Muscle of back (tissue), 11 donors: Measurements from ENCODE around the gene EEF1G. TPM values are rescaled to one million over a fixed set of nuclear protein-coding genes. Genes with fewer than 3 reads are reported as not detected.
"Not testable (repeated sequence)": the region's sequence is repeated elsewhere in the genome, so short reads cannot be mapped to it uniquely, and the experiment has no call there.

ENCODE experiments used
- DNase-seq, 3 donors: peaks; one replicate each; pipeline versions ENCODE4 v3.0.0 to v3.0.0-alpha.2; 2013
- polyA plus RNA-seq, 10 donors: library from polyadenylated mRNA; unstranded; fragments of 120-200 nt; gene quantifications; one replicate each; pipeline ENCODE4 v1.2.1, GENCODE V29; 2013; ENCODE audit not compliant: insufficient read length in 10 of 10

The EEF1G gene
- polyA plus RNA-seq, 10 donors = 2,727 to 3,805 (median 3,280) TPM

DNA sequence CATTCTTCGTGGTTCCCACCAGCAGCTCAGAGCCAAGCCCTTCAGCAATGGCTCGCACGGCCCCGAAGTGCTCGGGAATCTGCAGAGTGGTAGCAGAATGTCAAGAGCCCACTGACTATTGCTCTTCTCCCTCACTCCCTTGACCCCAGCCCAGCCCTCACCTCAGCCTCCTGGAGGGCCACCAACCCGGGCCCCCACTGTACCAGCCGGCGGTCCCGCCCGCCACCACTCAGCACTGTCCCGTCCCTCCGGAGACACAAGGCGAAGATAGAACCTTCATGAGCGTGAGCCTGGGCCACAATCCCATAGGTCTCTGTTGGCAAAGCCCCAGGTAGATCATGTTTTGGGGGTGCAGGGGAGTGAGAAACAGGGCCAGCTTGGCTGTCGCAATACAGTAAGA, 32.2 kb upstream of the EEF1G start:
- no peak for DNase-seq

DNA sequence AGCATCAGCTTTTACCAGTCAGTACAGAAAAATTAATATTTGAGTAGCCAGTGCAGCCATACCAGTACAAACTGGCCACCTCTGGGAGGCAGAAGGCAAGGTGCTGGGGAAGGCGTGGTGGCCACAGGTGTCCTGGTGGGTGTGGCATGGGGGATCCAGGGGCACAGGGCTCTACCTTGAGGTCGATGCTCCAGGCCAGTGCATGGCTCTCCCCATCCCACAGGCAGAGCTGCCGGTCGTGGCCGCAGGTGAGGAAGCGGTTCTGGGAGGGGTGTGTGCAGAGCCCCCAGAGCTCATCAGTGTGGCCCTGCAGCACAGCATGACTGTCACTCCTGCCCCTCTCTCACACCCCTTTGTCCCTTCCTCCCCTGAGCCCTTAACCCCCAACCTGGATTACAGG, 31.8 kb upstream of the EEF1G start:
- no peak for DNase-seq

DNA sequence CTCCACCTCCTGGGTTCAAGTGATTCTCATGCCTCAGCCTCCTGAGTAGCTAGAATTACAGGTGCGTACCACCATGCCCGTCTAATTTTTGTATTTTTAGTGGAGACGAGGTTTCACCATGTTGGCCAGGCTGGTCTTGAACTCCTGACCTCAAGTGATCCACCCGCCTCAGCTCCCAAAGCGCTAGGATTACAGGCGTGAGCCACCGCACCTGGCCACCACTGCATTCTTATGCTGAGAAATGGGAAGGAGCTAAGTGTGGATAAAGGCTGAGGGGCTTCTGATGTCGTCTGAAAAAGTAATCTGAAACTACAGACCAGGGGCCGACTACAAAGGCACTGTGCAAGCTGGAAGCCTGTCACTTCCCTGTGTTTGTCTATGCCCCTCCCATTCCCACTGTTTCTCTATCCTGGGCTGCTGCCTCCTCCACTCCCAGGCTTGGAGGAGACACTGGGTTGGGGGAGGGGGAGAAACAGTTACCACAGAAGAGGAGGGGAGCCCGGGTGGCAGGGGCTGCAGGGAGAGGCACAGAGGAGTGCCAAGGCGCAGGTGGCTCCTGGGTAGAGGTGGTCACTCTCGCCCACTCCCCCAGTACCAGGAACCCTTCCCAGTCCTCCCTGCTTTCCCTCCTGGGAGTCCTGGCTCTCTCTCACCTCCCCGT, 30.9 kb upstream of the EEF1G start:
- no peak for DNase-seq

DNA sequence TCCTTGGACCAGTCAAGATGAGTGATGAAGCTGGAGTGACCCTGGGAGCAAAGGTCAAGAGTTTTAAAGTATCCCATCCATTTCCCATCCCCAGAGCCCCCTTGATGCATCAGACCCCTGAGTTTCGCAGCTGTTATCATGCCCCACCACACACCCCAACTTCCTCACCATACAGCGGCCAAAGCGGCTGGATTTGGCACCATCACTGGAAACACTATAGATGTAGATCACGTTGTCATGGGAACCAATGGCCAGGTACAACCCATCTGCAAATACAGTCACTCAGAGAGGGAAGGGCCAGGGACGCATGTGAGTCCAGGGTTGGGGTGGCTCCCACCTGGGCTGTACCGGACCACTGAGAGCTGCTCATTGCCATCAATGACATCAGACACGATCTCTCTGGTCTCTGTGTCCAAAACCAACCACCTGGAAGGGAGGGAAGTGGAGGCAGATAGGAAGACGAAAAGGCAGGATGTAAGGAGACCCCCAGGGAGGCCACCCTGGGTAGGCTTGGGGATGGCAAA, 30.1 kb upstream of the EEF1G start:
- DNase-seq = peak in 1 of 3 donors; percentile 45

DNA sequence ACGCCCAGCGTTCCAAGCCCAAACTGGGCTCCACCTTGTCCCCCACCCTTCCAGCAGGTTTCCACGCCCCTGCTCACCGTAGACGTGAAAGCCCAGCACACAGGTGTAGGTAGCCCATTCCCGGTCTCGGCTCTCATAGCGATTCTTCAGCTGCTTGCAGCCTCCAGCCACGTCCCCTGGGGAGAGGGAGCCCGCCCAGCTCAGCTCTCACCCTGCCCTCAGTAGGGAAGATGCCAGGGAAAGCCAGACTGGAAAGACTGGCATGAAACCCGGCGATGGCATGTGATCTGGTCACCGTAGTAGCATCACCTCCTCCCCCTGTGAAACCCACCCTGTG, 29.3 kb upstream of the EEF1G start:
- peak in 1 of 3 donors; percentile 49 for DNase-seq

DNA sequence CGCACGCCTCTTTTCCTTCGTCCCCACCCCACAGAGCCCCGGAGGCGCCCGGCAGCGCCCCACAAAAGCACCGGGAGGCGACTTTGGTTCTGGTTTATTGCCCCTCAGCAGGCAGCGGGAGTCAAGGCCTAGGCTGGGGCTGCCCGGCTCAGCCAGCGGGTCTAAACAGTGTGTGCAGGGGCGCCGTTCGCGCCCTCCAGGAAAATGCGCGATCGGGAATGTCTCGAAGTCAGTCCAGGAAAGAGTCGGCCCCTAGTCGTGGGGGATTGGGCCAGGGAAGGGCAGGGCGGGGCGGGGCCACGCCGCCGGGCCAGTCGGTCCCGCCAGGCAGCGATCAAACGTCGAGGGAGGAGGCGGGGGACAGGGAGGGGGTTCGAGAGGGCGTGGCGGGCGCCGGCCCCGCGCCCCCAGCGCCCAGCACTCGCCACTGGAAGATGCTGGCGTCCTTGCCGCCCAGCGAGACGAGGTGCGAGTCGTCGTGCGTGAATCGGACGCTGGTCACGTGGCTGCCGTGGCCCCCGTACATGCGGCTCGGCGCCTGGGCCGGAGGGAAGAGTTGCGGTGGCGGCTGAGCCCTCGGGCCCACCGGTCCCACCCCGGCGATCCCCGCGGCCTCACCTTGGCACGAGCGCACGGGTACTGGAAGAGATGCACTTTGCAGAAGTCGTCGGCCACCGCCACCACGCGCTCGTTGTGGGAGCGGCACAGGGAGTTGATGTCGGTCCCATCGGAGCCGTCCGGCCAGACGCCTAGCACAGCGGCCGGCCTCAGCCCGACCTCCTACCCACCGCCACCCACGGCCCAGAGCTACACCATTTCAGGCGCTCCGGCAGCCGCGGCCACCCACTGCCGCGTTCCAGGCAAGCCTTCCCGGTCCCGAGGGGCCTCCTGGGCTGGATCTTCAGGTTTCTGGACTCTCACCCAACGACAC, 28.7 kb upstream of the EEF1G start:
- DNase-seq = peak; percentile 70 to 94 (median 74)

DNA sequence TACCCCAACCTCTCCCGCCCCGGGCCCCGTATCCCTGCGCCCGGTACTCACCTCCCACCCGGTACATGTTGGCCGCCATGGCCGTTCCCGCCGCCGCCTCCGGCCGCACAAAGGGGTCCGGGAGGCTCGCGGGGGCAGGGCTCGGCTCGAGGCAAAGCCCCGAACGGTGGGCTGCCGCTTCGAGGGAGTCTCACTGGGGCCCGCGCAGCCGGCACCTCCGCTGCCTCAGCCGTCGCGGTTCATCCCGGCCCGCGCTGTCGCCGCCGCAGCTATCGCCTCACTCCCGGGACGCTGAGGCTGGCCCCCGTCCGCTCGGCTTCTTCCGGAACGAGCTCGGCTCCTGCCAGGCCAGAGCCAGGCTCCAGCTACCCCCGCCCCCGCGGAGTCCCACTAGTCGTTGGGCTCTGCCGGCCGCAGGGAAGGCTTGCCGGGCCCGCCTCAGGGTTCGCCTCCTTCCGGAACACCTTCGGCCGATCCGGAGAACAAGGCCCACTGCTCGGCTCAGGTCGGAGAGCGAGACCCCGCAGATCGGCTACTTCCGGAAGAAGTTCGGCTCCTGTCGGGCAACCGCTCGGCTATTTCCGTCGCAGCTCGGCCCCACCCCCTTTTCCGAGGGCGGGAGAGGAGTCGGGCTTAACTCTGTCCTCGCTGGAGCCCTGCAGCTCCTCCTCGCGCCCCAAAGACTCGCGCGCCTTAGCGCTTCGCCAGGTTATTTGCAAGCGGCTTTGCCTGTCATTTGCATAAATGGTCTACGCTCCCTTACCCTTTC, 27.9 kb upstream of the EEF1G start, which contains the start of gene MTA2:
Gene MTA2, minus strand, starts transcription at position 494 of the 769 bp plus-strand sequence. Its CDS starts 415 bp downstream, at position 79.
- DNase-seq = peak; percentile 98 to 99 (median 98)

DNA sequence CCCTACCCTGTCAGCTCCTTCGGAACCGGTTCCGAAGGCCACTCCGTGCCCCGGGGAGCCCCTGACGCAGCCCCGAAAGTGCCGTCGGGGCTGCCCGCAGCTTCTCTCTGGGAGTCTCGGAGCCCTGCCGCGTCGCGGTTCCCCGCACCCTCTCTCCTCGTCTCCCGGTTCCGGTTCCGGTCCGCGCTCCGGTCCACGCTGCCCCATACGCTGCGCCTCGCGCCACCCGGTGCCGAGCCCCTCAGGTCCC, 27.4 kb upstream of the EEF1G start:
- no peak for DNase-seq

DNA sequence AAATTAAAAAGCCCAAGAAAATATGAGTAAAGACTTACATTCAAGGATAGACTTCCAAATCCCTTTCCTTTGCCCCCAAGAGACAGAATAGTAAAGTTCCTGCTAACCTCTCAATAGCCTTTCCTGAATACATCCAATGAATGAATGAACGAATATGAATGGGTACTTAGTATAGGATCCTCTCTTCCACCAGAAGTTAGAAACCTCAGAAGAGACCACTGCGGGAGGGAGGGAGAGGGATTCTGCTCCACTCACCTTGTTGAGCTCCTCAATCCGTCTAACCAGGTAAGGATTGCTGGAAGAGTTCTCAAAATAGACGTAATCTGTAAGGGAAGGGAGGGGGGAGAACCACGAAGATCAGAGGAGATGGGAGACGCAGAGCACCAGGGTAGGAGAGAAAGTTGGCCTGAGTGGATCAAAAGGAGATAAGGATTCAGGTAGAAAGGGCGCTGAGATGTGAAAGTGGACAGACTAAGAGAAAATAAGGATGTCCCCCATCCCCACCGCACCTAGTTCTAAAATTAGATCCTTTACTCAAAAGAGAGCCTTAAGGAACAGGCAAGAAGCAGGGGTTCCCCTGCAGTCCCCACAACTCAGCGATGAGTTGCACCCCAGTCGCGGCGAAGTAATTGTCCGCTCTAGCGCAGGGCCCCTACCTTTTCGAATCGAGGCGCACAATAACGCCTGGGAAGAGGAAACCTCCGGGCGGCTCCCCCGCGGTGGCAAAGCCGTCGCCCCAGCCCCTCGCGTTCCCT, 26.9 kb upstream of the EEF1G start:
- no peak for DNase-seq

DNA sequence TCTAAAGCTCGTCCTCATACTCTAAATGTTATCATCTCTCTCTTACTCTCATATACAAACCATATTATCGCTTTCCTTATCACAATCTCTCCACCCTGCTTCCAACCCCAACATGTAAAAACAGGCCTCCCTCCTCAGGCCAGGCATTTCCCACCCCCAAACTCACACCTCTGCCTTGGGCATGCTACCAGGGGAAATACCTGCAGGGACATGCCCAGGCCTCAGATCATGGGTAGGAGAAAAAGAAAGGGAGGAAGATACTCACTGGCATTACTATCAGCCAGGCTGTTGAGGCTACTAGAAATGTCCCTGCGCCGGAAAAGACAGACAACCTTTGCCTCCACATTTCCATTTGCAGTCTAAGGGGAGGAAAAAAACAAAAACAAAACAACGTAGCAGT, 26.2 kb upstream of the EEF1G start:
- DNase-seq = no peak

DNA sequence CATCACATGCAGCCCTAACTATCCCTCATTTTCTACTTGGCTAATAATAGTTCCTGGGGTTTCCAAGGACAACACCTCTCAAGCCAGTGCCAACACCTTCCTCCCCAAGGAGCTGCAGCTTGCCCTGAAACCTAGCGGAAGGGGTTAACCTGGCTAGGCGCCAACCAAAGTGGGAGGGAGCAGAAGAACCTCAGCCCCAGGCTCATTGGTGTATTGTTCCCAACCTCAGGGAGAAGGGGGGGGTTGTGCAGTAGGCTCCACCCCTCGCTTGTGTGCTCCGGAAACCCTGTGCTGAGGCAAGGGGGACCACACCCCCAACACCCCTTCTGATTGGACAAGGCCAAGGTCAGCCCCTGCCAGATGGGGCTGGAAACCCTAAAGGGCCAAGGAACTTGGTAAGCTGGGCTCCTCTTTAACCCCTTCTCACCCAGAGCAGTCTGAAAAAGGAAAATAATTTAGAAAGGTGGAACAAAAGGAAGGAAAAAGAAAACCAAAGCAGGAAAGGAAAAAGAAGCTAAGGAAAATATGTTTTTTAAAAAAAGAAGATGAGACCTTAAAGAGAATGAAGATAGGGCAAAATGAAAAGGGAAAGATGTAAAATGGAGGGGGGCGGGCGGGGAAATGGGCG, 25.5 kb upstream of the EEF1G start:
- peak; percentile 96 to 97 (median 97) for DNase-seq

DNA sequence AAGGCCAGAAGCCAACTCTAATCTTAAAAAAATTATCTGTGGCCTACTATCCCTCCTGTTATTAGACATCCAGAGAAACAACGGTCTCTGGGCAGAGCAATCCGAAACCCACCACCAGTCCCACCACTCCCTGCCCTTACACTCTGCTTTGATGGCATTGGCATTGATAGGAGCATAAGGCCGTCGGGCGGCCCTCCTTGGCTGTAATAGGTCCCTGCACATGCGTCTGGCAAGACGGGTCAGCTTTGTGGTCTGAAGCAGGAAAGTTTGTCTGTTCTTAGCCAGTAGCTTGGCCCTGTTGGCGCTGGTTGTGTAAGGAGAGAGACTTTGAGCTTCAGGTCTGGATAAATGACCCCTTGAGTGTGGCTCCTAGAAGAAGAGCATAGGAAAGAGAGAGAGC, 21.4 kb upstream of the EEF1G start:
- no peak for DNase-seq

DNA sequence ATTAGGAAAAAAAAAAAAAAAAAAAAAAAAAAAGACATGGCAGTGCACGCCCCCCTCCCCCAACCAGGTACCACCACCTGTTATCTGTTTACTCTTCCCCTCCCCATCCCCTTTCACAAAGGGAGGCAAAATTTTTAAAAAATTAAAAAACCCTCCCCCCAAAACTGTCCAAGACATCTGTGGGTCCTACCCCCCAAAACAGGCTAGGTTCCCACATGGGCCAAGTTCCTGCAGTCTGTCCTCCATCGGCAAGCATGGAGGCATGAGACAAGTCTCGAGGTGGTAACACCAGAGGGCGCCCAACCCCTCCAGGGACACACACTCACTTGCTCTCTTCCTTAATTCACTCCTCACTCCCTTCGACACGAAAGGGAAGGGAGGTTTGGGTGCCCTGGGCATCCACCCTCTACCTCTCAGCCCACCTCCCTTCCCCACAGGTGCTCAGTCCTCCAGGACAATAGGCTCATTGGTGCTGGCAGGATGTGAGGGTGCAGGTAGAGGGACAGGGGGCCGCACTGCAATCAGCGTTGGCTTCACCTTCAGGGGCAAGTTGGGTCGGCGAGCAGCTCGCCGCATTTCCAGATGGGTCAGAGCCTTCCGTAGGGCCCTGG, 19.8 kb upstream of the EEF1G start:
- peak; percentile 43 to 71 (median 55) for DNase-seq

DNA sequence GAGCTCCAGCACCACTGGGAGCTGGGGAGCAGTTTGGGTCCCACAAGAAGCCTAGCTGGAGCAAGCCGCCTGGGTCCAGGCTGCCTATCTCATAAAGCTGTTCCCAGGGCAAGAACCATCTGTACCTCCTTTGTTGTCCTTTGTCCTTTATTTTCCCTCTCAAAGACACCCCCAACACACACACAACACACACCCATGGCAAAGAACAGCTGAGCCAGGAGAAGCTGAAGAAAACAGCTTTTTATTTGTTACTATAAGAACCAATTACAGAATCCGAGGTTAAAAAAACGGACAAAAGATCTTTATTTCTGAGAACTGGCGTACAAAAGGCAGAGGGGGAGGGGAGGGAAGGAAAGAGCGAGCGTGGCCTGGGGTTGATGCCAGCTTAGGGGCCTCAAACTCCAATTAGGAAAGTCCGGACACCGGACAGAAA, 19.3 kb upstream of the EEF1G start:
- no peak for DNase-seq

DNA sequence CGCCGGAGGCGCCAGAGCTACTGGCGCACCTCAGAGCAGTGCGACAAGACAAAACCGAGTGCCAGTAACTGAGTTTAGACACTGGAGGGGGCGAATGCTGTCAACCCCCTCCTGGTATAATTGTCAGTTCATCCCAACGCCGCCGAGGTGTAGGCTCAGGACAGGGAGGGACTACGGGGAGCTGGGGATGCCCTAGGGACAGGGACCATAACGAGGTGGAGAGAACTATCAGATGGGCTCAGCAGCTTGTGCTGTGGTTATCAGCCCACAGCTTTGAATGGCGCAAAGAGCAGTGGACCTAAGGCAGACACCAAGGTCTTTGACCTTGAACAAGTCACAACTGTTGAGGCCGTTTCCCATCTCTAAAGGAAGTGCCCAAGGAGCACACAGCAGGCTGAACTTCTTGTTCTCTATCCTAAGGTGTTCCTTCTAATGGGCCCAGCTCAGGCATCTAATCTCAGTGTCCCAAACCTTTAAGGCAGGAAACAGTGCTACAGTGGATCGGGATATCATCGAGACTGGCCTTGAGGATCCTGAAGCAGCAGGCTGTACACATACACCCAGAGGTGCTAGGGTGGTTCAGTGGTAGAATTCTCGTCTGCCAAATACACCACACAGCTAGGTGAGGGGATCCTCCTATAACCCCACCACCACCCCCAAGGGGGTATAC, 18.6 kb upstream of the EEF1G start:
- no peak for DNase-seq

DNA sequence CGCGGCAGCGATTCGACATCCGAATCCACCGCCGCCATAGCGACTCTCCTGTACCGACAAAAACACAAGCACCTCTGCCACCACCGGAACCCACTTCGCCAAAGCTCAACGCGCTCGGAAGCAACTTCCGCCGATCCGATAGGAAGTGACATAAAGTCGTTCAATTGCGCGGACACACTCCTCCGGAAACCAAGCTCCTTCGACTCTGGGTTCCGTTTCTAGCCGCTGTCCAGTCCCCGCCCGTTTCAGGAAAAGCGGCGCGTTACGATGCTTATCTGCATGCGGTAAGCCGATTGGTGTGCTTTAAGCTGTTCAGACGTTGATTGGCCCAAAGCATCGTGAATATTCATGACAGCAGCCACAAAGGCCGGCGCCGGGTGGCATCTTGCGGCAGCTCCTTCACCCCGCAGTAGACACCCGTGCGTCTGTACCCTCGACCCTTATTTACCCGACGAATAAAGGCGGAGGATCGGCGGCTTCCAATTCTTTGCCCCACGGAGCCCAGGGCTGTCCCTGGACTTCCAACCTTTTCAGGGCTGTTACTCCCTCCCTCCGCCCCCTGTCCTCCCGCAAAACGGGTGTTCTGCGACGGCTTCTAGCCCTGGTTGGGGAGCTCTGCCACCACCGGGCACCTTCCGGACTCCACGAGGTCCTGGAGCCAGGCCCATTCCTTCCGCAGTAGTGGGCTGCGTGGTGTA, 17.9 kb upstream of the EEF1G start, which contains the start of gene TUT1:
Gene TUT1, minus strand, starts transcription at position 76 of the 698 bp plus-strand sequence. Its CDS starts 38 bp downstream, at position 38.
- DNase-seq = peak; percentile 98 to 99 (median 98)

DNA sequence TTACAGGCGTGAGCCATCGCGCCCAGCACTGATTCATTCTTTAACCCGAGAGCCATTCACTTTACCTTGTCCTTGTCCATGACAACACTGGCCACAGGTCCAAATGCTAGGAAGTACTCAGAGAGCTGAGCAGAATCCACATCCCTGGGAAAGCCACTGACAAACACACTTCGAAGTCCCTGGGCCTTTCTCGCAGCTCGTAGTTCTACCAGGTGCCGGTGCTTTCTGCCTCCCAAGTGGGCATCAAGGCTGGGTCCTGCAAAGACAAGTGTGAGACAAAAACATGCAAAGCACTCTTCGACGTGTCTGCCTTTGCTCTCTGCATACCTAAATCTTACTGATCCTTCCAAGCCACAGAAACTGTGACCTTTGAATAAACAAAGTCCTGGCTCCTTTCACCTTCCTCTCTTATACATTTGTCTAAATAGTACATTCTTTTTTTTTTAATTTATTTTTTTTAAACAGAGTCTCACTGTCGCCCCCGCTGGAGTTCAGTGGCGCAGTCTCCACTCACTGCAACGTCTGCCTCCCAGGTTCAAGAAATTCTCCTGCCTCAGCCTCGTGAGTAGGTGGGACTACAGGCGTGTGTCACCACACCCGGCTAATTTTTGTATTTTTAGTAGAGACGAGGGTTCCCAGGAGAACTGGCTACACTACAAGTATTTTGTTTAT, 15.4 kb upstream of the EEF1G start:
- no peak for DNase-seq

DNA sequence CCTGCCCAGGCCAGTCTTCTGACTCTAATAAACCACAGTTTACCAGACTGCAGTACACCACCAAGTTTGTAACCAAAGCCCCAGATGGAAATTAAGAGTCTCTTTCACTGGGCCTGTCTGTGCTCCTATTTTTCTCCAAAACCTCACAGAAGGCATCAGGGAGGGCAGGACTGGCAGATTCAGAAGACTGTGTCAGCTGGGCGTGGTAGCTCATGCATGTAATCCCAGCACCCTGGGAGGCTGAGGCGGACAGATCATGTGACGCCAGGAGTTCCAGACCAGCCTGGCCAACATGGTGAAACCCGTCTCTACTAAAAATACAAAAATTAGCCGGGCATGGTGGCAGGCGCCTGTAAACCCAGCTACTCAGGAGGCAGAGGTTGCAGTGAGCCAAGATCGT, 11.7 kb upstream of the EEF1G start:
- not testable (repeated sequence) for DNase-seq

DNA sequence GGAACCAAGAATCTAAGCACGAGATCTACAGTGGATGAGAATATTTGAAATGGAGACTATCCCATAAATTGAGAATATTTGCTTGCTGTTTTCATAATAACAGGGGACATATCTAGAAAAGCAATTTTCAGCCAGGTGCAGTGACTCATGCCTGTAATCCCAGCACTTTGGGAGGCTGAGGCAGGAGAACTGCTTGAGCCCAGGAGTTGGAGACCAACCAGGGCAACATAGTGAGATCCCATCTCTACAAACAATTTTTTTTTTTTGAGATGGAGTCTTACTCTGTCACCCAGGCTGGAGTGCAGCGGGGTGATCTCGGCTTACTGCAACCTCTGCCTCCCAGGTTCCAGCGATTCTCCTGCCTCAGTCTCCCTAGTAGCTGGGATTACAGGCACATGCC, 8.0 kb upstream of the EEF1G start:
- not testable (repeated sequence) for DNase-seq
